Fibroblast of skin of right biceps (primary cell): ENCODE data around the gene HOXA13.

Experiments used
- DNase-seq: peaks from one replicate; pipeline ENCODE4 v3.0.0-alpha.2; 2013

The HOXA13 gene

DNA sequence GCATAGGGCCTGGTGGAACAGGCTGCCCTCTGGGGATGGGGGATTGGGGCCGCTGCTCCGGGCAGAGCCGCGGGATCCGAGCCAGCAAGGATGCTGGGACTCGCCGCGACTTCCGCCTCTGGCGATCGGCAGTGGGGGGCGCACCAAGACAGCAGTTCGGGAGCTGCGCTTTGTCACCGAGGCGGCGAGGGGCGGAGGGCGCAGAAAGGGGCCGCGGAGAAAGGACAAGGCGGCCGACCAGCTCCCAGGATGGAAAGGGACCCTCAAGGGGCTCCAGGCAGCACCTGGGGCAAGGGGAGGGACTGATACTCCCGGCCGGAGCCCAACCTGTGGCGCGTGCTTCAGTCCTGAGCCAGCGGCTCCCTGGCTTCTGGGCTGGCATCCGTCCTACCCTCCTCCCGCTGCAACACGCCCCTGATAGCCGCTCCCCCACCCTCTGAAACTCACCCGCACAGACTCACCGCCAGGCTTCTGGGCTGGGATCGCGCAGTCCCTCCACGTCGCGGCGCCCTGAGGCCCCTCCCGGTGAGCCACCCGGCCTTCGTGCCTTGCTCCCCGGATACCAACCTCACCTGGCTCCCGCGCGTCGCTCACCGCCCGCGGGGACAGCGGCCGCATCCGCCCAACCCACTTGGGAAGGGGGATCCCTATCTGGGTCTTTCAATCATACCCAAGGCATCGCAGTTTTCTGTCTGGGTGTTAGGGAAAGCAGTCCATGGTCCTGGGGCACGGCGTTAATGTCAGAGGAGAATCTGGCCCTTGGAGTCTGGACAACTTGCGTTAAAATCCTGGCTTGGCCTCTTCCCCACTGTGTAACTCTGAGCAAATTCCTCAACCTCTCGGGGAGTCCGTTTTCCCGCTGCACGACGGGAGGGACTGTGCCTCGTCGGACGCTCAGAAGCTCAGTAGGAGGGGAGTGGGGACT lies 35.8 kb upstream of the HOXA13 start:
- peak; percentile 29 for DNase-seq

DNA sequence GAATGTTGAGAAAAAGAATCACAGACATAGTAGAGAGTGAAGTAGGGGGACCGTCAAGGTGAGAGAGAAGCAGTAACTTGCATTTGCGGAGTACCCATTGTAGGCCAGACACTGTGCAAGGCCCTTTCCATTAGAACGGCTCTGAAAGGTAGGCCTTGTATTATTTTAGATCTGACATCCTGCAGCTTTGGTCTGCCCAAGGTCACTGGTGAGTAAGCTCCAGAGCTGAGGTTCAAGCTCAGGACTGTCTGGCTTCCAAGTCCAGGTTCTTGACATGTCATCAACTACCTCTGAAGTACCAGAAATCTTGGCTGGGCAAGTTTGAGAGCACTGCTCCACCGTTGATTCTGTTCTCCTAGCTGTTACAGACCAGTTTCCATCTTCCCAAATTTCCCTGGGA lies 29.6 kb upstream of the HOXA13 start:
- no peak for DNase-seq

DNA sequence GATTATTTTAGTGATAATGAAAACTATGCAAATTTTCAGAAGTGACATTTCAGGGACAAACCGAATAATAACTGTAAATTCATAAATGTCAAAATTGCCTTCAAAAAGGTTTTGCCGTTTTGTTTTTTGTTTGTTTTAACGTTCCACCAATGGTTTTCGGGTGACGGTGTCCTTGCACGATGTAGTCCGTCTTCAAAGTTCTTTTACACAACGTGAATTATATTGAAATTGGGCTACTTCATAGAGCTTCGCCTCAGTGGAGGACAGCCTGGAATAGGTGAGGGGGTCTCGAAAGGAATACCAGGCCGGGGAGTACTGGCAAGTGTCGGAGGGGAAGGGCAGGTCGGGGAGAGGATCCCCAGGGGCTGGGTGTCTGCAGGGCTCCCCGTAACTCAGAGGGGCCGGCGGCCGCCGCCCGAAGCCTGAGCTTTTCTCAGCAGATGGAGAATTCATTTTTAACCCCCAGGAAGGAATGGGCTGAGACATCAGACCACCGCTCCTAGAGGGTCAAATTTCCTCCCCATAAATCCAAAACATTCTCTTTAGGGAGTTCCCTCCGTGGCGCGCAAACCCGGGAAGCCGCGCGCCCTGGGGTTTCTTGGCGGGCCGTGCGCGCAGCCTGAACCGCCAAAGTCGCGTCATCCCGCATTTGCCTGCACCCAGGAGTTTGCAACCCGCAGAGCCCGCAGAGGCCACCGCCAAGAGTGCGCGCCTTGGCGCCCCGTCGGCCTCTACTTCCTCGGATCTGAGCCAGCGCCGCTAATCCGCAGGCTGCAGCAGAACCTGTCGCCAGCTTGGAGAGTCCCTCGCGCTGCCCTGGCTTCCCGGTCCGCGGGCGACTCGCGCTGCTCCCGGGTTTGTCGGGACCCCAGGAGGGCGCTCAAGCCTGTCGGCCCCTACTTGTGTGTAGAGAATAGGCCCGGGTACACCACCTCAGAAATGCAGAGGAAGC lies 25.4 kb upstream of the HOXA13 start:
- no peak for DNase-seq

DNA sequence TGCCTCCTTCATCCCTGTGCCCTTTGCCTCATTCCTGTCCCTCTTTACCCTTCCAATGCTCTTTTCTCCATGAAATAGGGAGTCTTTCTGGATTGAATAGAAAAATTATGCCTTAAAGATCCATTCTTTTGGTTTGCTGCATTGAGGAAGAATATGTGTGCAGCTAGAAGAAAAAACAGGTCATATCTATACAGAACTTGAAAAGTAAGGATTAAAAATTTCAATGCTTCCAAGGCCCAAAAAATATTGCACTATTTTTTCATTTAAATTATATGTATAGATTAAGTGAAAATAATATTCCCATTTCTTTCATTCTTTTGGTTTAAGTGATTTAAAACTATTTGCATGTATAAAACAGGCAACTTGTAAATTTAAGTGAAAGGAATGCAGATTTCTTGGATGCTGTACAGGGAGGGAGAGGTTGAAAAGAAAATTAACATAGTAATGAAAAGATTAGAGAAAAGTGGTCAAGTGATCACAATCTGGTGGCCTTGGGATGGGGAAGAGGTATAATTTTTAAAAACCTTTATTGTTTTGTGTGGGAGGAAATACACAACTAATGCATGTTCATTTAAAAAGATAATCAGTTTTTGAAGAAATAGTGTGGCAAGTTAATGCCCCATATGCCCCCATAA lies 24.2 kb upstream of the HOXA13 start:
- DNase-seq, result no peak

DNA sequence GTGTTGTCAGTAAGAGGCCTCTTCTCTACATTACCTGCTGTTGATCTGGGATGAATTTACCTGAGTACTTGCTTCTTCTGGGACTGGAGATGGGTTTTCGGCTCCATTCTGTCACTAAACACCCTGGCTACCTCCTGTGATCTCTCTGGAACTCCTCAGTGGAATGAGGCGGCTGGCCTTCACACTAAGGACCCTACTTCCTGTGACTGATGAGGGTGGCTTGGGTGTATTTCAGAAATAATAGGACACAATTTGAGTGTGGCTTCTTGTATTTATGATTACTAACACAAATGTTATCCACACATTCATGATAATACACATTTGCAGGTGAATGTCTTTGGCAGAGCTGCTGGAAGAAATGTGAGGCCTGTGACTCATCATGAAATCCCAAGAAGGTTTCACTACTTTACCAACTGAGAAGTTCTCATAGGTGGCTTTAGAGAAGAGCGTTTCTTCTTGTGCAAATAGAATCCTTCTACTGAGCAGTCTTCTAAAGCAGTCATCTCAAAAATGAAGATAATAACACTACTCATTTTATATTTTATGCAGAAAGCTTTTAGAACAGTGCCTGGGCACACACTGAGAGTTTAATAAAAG lies 21.4 kb upstream of the HOXA13 start:
- no peak for DNase-seq

DNA sequence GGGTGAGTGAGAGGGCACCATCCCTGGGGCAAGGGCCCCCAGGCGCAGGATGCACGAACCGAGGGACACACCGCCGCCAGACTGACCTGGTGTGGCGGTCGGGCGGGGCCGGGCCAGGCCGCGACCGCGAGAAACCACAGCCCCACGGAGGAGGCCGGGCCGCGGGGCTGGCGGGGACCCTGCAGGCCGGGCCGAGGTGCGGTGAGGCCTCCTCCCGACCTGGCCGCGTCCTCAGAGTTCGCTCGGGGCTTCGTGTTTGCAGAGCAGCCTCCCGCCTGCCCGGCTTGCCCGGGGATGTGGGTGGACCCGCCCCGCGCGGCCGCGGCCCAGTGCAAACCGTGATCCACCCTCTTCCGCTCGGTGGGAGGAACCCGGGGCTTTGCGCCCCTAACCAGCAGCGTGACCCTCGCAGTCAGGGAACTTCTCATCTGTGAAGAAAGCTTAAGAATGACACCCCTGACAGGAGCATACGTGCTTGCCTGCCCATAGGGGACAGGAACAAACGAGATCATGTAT lies 20.6 kb upstream of the HOXA13 start:
- DNase-seq, result no peak

DNA sequence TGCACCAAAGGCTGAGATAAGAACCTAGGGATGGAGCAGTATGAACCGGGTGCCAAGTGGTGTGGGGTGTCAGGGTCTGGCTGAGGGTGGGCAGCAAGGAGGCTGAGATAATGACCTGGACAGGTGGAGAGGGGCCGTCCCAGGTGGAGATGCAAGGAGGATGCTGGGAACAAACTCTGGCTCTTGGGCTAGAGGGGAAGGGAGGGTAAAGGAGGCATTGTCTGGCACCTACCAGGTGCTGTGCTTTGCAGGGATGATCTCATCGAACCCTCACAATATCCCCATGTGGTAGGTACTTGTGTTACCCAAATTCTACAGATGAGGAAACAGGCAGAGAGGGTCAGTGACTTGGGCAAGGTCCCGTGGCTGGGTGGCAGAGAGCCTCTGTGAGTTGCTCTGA lies 19.9 kb upstream of the HOXA13 start:
- no peak for DNase-seq

DNA sequence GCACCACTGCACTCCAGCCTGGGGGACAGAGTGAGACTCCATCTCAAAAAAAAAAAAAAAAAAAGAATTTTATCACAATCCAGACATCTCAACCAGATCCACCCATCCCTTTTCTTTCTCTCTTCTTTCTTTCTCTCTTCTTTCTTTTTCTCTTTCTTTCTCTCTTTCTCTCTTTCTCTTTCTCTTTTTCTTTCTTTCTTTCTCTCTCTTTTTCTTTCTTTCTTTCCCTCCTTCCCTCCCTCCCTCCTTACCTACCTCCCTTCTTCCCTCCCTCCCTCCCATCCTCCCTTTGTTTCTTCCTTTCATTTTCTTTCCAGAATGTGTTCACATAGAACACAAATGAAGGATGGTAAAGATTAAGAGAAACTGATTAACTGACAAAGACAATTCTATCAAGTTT lies 18.1 kb upstream of the HOXA13 start:
- DNase-seq, result no peak

DNA sequence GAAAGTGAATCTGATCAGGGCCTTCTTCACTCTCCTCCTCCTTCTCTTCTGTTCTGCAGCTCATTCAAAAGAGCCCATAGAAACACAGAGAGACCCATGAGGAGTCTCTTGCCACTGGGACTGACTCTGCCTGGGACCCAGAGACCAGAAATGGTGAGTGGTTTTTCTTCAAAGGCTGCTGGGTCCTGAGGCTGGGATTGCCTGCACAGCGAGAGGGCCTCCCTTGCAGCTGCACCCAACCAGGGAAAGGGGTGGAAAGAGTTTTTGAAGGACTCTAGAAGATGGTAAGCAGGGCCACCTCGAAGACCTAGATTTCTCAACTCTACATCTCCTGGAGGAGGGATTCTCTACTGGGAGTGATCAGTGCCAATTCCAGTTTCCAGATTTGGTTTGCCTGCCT lies 15.5 kb upstream of the HOXA13 start:
- DNase-seq, result no peak

DNA sequence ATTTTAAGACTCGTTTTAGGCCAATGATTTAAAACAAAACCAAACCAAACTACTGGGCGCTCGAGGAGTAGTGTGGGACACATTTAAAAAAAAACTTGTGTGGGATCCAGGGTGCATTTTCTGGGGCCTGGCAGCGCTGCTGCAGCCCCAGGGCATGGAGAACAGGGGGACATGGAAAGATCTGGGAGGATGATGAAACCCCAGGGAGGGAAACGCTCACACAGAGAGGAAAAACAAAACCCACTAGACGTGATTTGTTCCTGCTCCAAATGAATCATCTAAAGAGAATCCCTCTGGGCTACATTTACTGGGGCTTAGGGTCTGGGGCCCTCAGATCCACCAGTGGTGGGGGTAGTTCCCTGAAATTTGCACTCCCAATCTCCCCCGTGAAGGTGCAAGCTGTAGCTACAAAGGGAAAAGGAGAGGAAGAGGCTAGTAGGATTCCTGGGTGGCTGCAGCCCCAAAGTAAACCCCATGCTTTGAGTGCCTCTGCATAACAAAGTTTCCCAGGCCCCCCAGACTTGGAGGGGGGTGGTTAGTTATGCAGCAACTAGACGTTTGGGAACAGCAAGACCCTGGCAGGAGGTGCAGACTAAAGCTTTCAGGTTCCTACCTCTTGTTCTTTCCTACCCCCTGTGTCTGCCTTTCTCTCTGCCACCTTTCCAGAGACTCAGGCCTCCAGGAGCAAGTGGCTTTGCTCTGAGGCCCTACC lies 14.5 kb upstream of the HOXA13 start:
- no peak for DNase-seq

DNA sequence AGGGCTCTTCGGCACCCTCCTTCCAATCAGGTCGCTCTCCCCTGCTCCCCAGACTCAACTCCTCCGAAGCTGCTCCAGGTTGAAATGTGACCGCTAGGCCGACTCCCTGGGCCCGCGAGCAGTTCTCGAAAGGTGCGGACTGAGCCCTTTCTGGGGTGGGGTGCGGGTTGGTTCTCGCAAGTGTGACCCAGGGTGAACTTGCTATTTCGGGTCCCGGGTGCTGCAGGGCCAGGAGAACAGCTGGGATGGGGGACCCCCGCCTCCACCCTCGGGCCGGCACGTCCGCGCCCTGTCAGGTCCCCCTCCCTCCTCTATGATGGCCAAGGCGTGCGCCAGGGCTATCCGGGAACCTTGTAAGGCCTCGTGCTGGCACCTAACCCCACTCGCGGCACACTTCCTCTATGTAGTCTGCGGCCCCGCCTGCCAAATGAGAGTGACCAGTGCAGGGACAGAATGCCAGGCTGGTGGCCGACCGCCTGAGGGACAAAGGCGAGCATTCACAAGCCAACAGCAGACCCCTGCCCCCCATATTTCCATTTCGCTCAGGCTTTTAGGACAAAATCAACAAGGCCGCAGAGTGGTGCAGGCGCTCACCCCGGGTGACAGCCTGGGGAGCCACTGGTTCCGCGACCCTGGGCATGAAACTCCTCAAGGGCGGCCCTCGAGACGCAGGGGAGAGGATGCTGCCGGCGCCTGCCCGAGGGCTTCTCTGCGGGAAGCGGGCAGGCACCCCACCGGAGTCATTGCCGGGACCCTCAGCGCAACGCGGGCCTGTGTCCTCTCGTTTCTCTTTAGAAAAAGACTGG lies 13.7 kb upstream of the HOXA13 start:
- no peak for DNase-seq

DNA sequence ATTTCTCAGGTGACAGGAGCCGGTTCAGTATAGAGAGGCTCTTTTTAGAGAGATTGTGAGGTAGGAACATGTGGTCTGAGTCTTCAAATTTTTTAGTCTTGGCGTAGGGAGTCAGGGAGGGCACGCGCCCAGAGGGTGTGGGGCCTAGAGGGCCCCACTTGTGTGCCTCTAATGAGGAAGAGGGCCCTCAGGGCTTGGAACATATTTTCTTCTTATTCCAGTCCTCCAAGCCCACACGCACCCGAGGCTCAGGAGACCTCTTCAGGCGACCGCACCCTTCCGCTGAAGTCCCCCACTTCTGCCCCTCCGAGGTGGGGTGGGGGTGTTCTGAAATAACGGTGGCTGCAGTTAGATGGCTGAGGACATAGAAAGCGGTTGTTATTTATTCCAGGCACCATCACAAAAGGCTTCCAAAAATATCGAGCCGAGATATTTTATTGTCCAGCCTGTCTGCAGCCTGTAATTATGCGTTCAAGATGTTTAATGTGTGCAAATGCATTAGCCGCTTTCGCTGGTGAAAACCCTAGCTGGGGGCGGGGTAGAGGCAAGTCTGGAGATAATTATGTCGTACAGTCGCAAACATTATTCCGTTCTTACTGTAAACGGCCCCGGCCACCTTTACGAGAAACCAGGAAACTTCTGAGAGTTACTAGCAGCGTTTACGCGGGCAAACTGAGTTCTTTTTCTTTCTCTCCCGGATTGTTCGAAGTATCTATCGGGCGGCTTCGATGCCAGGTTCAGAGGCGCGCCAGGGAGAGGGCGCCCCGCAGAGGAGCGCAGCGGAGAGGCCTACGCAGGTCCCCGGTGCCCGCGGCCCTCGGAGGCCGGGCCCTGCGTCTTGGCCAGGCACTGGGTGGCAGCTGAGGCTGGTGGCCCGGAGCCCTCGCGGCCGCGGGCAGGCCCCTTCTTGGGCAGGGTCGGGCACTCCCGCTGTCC lies 12.9 kb upstream of the HOXA13 start:
- DNase-seq, result no peak

DNA sequence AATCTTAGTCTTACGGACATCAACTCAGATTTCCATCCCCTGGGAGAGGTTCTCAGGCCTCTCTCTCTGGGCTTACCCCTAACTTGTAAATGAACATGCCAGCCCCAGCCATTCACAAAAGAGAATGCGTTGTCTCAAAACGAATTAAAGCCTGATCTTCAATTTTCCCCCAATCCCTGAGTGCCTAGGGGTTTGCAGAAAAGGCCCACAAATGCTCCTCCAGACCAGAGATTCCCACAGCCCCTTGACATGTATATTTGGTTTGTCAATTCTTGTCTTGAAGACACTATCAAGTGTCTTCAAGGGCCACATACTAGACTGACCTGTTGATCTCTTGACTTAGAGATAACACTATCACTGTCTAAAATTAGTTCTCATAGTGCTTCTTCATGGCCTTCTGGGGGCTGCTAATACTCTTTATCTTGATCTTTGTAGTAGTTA lies 11.9 kb upstream of the HOXA13 start:
- no peak for DNase-seq

DNA sequence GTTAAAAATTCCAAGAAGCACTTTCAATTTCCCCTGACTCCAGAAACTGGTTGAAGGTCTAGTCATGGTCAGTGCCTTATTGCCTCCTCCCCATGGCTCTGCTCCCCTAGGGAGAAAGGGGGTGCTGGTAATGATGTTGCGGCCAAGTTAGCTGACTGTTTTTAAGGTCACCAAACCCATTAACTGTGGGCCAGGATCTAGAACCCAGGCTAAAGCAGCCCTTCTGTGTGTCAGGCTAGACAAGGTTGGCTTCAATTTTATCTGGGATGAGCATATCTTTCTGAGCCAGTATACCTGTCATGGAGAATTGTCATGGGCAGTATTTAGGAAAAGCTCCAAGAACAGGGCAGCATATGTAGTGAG lies 11.2 kb upstream of the HOXA13 start:
- no peak for DNase-seq

DNA sequence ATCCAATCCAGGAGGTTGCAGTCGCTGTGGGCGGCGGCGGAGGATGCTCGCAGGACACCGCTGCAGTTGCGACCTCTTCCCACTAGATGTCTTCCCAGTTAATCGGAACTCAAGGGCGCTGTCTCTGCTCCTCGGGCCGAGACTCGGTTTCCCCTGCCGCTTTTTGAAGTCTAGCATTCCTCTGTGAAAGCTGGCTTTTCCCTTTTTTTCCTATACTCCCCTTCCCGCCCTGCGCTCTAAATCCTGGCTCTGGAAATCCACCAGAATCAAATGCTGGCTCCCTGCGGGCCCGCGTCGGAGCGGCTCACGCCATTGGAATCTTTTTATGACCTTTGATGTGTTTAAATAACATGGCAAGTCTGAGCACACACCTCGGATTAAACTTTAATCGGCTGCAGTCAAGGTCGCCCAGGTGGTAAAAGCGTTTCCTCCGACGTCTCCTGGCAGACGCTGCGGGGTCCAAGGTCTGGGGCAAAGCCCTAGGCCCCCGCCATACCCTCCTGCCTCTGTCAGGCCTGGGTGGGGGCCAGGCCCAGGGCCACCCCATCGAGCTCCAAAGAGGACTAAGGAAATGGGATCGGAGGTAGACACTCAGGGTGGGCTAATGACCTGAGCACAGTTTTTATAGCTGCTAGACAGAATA lies 10.7 kb upstream of the HOXA13 start:
- DNase-seq, result peak; percentile 36

DNA sequence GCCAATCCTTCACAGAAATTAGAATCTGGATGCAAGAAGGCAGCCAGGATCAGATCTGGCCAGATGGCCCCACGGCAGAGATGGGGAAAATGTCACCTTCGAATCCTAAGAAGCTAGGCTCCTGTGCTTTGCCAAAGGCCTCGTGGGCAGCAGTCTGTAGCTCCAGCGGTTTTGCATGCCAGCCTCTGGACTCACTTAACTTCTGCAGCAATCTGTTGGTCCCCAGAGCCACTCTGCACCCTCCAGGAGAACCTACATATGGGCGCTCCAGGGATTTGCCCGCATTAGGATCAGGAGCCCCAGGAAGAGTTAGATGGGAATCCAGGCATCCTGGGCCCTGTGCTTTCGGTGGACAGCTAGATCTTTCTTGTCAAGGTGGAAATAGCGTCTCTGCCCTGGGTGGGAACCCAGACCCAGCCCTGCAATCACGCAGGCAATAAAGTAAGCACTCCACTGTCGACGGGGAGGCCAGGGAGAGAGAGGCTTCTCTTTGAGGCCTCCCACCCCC lies 10.1 kb upstream of the HOXA13 start:
- no peak for DNase-seq

DNA sequence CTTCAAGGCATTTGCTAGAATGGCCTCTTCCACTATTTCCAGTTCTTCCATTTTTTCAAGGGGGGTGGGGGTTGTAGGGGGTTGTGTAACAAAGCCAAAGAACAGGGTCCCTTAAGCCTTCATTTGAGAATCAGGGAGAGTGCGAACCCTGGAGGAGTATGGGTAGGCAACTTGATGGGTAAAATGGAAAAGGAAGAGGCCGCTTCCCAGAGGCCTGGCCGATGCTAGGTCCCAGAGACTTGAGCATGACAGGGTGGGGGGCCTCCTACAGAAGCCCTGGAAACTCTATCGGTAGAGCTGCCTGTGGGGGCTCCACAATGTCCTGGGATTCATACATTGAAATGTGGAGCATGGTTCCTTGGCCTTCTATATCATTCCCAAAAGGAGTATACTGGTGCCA lies 9.1 kb upstream of the HOXA13 start:
- DNase-seq, result no peak

DNA sequence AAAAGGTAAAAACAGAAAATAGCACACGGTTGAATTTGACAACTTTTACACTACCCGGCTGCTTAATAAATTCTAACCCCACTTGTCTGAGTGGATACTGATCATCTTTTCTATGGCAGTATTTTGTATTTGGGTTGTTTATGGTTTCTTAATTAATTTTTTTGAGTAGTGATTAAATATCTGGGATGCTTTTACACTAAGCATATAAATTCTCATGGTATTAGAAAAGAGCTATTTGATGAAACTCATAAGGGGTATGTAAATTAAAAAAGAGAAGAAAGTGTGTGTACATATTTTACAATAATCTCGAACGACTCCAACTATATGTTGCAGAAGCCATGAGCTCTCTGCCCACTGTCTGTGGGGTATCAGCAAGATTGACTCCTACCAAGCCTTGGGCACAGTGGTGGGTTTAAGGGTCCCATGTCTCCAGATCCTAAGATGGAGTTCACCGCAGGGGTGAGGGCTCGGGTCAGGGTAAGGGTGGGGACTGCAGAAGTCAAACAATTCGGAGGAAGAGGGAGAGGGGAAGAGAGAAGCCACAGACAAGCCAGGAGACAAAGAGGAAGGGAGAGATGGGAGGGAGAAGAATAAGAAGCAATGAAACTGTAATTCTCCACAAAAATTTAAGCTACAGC lies 7.6 kb upstream of the HOXA13 start:
- no peak for DNase-seq
